HEK293 (cell line): ENCODE measurements around the gene ADAMTSL2.

Experiments
- CTCF ChIP-seq: fragments of 450-650 bp; formaldehyde crosslinking; IDR thresholded peaks from 2 replicates; pipeline ENCODE4 v1.5.1; 2016; ENCODE audit warnings: missing biosample characterization, missing genetic modification characterization
- EGR2 ChIP-seq: fragments of 450-650 bp; formaldehyde crosslinking; IDR thresholded peaks from 2 replicates; pipeline ENCODE4 v1.5.1; 2016; ENCODE audit warnings: low read depth, missing biosample characterization, missing genetic modification characterization
- REPIN1 ChIP-seq: fragments of 450-650 bp; formaldehyde crosslinking; IDR thresholded peaks from 2 replicates; pipeline ENCODE4 v1.5.1; 2017; ENCODE audit warnings: missing biosample characterization, missing genetic modification characterization, low read depth
- ZNF785 ChIP-seq: fragments of 450-650 bp; formaldehyde crosslinking; IDR thresholded peaks from 2 replicates; pipeline ENCODE4 v1.5.1; 2016; ENCODE audit warnings: missing biosample characterization, missing genetic modification characterization
- ZNF837 ChIP-seq: fragments of 450-650 bp; formaldehyde crosslinking; IDR thresholded peaks from 2 replicates; pipeline ENCODE4 v1.5.1; 2016; ENCODE audit warnings: missing biosample characterization, missing genetic modification characterization

- no peak for TF ChIP-seq ZNF837 (tag by site-specific recombination)
- no peak for TF ChIP-seq CTCF
- TF ChIP-seq ZNF785 (tag by site-specific recombination), result no peak
- TF ChIP-seq EGR2 (tag by site-specific recombination), result no peak
- TF ChIP-seq REPIN1, result no peak
Observed at GRCh38 chr9:133536536-133536935, 2.0 kb downstream of the ADAMTSL2 start.
